Right forelimb (tissue), 1 donor: ENCODE results near the gene RRP9.
A peak's percentile ranks its signal among the peaks of the same experiment; 100 is the strongest.

Source experiments
- DNase-seq: peaks from one replicate; pipeline ENCODE4 v3.0.0-alpha.2; 2018

The RRP9 gene

DNA sequence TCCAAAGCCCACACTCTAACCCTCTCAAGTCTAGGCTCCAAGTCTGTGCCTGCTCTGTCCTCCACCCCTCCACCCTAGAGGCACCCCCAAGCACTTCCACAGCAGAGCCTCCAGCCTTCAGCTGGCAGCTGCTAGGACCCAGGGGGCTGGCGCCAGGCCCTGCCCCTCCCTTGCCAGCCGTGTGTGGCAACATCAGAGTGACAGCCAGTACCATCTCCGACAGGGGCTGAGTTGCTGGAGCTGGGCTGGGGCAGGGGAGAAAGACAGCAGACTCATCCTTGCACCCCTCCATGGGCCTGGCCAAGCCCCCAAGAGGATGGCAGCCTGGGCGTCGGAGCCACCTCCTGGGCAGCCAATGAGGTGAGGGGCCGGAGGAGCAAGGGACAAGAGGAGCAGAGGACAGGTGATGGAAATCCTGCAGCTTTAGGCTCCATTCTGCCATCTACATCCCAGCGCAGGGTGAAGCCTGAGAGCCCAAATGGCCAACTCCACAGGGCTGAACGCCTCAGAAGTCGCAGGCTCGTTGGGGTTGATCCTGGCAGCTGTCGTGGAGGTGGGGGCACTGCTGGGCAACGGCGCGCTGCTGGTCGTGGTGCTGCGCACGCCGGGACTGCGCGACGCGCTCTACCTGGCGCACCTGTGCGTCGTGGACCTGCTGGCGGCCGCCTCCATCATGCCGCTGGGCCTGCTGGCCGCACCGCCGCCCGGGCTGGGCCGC lies 13.6 kb upstream of the RRP9 start, which contains the start of gene GPR62:
Gene GPR62, plus strand, starts transcription at position 207 of the 718 bp plus-strand sequence. Its CDS starts 272 bp downstream, at position 479.
- DNase-seq: no peak

GRCh38 chr3:51954713-51955112 lies 13.0 kb upstream of the RRP9 start:
- DNase-seq: no peak

DNA sequence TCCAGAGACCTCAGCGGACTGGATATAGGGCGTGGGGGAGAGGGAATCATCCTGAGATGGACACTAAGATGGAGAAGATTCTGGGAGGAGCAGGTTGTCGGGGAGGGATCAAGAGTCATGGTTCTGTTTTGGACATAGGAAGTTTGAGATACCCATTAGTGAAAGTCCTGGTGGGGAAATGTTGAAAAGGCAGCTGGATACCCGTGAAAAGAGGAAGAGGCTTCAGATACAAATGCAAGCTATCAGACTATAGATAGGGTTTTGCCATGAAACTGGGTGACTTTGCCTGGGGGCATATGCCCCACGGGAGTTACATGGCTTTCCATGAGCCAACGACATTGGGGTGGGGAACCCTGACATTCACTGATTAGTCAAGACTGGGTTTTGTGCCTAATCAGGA lies 12.4 kb upstream of the RRP9 start:
- DNase-seq: no peak

DNA sequence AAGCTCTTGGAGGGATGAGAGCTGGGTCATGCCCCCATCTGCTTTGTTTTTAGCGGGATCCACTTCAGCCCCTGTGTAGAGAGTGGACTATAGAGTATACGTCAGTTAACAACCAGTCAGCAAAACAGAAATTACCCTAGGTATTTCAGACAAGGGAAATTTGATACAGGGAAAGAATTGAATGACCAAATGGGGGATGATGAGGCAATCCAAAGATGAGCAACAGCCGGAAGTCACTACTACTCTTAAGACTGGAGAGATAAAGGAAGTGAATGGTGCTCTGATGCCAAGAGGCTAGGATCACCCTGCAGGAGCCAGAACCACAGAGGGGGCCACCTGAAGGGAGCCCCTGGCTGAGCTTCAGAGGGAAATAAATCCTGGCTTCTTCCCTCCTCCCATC lies 11.7 kb upstream of the RRP9 start:
- no peak for DNase-seq

DNA sequence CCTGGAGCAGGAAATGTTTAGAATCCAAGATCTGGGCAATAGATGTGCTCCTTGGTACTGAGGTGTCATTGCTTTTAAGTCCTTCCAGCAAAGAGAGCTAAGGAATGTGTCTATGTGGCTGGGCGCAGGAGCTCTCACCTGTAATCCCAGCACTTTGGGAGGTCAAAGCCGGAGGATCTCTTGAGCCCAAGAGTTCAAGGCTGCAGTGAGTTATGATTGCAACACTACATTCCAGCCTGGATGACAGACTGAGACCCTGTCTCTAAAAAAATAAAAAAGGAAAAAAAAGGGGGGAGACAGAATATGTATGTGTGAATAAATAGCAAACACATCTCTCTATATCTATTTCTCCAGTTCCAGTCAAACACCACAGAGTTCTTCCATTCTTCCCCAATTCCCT lies 9.2 kb upstream of the RRP9 start:
- no peak for DNase-seq

DNA sequence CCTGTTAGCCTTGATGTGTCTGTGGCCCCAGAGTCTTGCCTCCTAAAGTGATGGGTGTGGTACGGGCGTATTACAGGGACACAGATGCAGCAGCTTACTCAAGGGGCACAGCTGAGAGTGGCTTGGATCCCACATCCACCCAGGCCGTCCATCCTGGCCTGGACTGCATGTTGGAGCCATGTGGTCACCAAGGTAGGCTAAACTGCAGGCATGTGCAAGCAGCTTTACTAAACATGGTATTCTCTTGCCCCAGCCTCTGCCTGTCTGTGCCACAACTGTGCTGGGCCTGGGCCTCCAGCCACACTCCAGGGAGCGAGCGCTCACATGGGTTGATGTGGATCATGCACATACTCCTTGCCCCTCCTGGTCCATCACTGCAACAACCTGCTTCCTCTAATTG lies 7.4 kb upstream of the RRP9 start:
- DNase-seq: peak; percentile 28

DNA sequence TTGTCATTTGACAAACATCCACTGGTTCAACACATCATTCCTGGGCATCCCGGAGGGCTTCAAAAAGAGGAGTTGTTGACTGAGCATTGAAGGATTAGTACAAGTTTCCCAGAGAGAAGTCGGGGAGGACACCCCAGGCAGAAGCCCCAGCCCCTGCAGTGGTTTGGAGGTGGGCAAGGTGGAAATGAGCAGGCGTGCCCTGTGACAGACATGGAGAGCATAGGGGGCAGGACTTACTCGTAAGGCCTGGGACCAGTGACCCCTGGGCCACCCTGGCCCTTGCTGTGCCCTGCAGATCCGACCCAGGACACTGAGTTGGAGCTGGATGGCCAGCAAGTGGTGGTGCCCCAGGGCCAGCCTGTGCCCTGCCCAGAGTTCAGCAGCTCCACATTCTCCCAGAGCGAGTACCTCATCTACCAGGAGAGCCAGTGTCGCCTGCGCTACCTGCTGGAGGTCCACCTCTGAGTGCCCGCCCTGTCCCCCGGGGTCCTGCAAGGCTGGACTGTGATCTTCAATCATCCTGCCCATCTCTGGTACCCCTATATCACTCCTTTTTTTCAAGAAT lies 6.4 kb upstream of the RRP9 start:
- no peak for DNase-seq

GRCh38 chr3:51947215-51947900 lies 5.7 kb upstream of the RRP9 start:
- DNase-seq: no peak

- DNase-seq: peak; percentile 13
These were observed 5.1 kb upstream of the RRP9 start for GRCh38 chr3:51946796-51947195.

DNA sequence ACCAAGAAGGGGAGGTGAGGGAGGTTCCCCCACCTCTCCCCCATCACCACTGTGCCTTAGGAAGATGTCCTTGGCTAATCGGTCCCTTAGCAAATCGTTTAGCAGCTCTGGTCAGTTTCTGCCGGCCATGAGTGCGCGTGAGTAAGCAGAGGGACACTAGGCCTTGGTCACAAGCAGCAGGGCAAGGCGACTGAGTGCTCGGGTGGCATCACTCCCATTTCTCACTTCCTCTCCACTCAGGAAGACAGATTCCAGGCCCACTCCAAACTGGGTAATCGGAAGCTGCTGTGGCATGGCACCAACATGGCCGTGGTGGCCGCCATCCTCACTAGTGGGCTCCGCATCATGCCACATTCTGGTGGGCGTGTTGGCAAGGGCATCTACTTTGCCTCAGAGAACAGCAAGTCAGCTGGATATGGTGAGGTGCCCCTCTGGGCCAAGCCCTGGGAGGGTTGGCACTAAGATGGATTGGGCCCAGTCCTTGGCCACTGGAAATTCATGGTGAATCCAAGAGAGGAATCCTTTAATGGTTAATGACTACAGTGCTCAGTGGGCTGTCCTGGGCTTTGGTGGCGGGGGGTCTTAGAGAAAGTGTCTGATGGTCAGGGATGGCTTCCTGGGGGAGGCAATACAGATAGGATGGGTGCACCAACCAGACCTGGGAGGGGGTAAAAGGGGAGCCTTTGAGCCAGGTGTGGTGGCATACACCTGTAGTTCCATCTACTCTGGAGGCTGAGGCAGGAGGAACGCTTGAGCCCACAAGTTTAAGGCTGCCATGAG lies 4.4 kb upstream of the RRP9 start:
- peak; percentile 35 for DNase-seq

DNA sequence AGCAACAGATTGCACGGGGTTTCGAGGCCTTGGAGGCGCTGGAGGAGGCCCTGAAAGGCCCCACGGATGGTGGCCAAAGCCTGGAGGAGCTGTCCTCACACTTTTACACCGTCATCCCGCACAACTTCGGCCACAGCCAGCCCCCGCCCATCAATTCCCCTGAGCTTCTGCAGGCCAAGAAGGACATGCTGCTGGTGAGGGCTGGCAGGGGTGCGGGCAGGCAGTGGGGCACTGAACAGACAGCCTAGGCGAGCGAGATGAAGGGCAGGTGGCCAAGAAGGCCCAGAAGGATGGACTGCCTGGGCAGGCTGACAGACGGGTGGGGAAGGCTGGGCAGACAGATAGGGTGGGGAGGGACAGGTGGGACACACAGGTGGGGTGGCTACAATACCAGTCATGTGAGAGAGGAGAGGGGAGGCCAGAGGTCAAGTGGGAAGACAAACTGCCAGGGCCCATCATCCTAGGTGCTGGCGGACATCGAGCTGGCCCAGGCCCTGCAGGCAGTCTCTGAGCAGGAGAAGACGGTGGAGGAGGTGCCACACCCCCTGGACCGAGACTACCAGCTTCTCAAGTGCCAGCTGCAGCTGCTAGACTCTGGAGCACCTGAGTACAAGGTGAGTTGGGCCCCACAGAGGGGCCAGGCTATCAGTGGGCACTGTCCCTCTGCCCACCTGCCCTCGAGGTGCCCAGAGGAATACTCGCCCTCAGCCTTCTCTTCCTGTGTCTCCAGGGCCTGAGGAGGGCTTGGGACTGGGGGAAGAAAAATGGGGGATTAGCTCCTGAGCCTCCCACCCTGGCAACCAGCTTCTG lies 3.5 kb upstream of the RRP9 start:
- peak; percentile 31 for DNase-seq

DNA sequence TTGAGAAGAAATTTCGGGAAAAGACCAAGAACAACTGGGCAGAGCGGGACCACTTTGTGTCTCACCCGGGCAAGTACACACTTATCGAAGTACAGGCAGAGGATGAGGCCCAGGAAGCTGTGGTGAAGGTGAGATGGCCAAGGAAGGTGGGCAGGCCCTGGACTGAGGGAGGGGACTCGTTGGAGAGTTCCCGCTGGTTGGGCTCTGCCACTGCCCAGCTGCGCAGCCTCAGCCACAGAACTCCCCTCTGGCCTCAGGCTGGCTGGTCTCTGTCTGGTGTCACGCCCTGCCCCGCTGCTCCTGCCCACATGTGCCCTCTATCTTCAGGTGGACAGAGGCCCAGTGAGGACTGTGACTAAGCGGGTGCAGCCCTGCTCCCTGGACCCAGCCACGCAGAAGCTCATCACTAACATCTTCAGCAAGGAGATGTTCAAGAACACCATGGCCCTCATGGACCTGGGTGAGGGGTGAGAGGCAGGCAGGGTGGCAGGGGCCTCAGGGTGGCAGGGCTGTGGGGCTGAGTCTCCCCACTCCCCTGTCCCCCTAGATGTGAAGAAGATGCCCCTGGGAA lies 2.8 kb upstream of the RRP9 start:
- peak; percentile 36 for DNase-seq

DNA sequence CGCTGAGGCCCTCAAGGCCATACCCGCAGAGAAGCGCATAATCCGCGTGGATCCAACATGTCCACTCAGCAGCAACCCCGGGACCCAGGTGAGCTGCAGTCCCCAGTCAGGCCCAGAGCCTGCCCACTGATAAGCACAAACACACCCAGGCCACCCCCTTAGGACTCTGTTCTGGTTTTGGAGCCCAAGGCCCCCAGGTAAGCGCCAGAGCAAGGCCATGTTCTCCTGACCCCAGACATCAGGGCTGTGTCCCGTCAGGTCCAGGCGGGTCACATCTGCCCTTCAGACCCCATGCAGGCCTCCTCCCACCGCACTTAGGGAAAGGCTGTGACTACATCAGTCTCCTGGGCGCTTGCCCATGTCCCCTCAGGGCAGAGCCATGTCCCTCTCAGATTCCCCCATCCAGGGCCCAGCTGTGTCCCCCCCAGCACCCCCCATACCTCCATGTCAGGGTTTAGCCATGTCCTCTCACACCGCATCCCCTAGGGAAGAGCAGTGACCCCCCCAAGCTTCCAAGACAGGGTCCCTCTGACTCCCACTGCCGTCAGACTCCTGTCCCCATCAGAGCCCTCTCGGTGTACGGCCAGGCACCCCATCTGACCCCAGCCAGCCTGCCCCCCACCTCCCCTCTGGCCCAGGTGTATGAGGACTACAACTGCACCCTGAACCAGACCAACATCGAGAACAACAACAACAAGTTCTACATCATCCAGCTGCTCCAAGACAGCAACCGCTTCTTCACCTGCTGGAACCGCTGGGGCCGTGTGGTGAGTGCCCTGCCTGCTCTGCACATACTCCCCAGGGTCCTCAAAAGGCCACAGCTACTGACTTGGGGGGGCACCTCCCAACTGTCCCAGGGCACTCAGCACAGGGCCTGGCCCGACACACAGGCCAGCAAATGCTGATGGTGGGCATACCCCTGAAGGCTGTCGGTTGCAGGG lies 2.0 kb upstream of the RRP9 start:
- no peak for DNase-seq

DNA sequence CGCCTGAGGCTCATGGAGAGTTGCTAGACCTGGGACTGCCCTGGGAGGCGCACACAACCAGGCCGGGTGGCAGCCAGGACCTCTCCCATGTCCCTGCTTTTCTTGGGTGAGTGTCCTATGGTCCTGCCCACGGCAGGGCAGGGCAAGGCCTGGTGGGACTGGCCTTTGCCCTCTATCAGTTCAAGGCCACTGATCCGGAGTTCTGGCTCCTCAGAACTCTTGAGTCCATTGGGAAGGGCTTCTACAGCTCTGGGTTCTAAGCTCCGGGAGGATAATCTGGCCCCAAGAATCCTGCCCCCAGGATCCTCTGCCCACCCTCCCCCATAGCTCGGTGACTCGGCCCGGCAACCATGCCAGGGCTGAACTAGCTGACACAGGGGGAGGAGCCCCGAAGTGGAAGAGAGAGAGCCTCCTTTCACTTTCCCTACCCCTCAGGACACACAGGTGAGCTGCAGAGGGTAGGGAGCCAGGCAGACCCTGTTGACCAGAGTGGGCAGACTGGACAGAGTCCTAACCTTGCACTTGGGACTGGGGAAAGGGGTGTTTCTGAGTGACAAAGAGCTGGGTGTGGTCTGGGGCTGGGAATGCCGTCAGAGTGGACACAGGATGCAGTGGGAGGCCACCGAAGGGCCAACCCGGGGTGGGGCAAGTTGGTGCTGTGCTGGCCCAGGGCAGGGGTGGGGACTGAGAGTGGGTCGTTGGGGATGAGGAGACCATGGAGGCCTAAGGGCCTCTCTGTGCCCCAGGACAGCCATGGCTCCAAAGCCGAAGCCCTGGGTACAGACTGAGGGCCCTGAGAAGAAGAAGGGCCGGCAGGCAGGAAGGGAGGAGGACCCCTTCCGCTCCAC lies 1.1 kb upstream of the RRP9 start:
- no peak for DNase-seq

GRCh38 chr3:51941463-51941797 lies 274 bp downstream of the RRP9 start:
- no peak for DNase-seq

- no peak for DNase-seq
These were observed 849 bp downstream of the RRP9 start for GRCh38 chr3:51940648-51941462.

- DNase-seq: no peak
These were observed 2.8 kb downstream of the RRP9 start for GRCh38 chr3:51938780-51939425.

GRCh38 chr3:51937611-51938450 lies 3.9 kb downstream of the RRP9 start:
- no peak for DNase-seq
